Non-pigmented ciliary epithelial cell (primary cell): Measurements from ENCODE around the gene UBL4A.

Experiments
- DNase-seq: peaks from one replicate; pipeline ENCODE4 v3.0.0-alpha.2; 2010; ENCODE audit warnings: low read depth

UBL4A gene

GRCh38 chrX:154486396-154487207 is at the start of gene UBL4A:
TSS of gene UBL4A (minus strand) at chrX:154486615. CDS start at chrX:154486584, 31 bp downstream.
- no peak for DNase-seq

- DNase-seq = no peak
These were observed 49.5 kb upstream of the UBL4A start for GRCh38 chrX:154535892-154536291.

- DNase-seq = no peak
These were observed 48.3 kb upstream of the UBL4A start for GRCh38 chrX:154534526-154535322.

GRCh38 chrX:154532690-154533089 is 46.3 kb upstream of the UBL4A start:
- no peak for DNase-seq

- DNase-seq = no peak
These were observed 45.2 kb upstream of the UBL4A start for GRCh38 chrX:154531626-154532025.

GRCh38 chrX:154530286-154530685 is 43.9 kb upstream of the UBL4A start:
- no peak for DNase-seq

GRCh38 chrX:154529206-154529612 is 42.8 kb upstream of the UBL4A start:
- no peak for DNase-seq

GRCh38 chrX:154526901-154527675 is 40.7 kb upstream of the UBL4A start:
- no peak for DNase-seq

- DNase-seq = no peak
These were observed 39.4 kb upstream of the UBL4A start for GRCh38 chrX:154525606-154526490.

- no peak for DNase-seq
These were observed 33.0 kb upstream of the UBL4A start for GRCh38 chrX:154519389-154519788.

- no peak for DNase-seq
These were observed 30.8 kb upstream of the UBL4A start for GRCh38 chrX:154517101-154517781.

- no peak for DNase-seq
These were observed 30.3 kb upstream of the UBL4A start for GRCh38 chrX:154516656-154517100.

GRCh38 chrX:154515966-154516655 is 29.7 kb upstream of the UBL4A start, which contains the start of gene FAM3A:
TSS of gene FAM3A (minus strand) at chrX:154516232. CDS start at chrX:154515772, 460 bp downstream.
- DNase-seq = peak; percentile 46

- DNase-seq = no peak
These were observed 28.9 kb upstream of the UBL4A start for GRCh38 chrX:154515090-154515965.

- DNase-seq = no peak
These were observed 27.3 kb upstream of the UBL4A start for GRCh38 chrX:154513716-154514115.

GRCh38 chrX:154512879-154513553 is 26.6 kb upstream of the UBL4A start:
- no peak for DNase-seq

- no peak for DNase-seq
These were observed 25.3 kb upstream of the UBL4A start for GRCh38 chrX:154511761-154512160.

GRCh38 chrX:154509455-154509854 is 23.0 kb upstream of the UBL4A start:
- DNase-seq = no peak
